ENCODE measurements around the gene COQ2. TPM values are rescaled to one million over a fixed set of nuclear protein-coding genes. Genes with fewer than 3 reads are reported as not detected.

The COQ2 gene
- total and polyA plus RNA-seq, 2 of the 13 experiments (the other 11 are each of a cell fraction or from before 2014, with no cell fraction given) = 10.1 to 17.3 TPM

GRCh38 chr4:83284193-83285054 lies at the start of gene COQ2 (continued):
- TF ChIP-seq ELF1 (CRISPR knock-in tag; IDR thresholded peaks at IDR 0.05) = no peak
- 0 out of 2 replicates have a peak, but pooled peaks have one; percentile 38 for TF ChIP-seq PAWR (CRISPR knock-in tag; IDR thresholded peaks at IDR 0.05; ENCODE audit: borderline replicate concordance)
- 0 out of 2 replicates have a peak, but pooled peaks have one; percentile 22 for TF ChIP-seq BCL6 (CRISPR knock-in tag; IDR thresholded peaks at IDR 0.05)
- peak; percentile 69; the same call in 1 of the 2 replicates for TF ChIP-seq HINFP (CRISPR knock-in tag; IDR thresholded peaks at IDR 0.05; ENCODE audit: low read depth)
- TF ChIP-seq RFX1 (IDR thresholded peaks at IDR 0.05) = no peak
- no peak for TF ChIP-seq ZNF354B (CRISPR knock-in tag; IDR thresholded peaks at IDR 0.05)
- no peak for TF ChIP-seq CSRNP2 (CRISPR knock-in tag; conservative IDR thresholded peaks at IDR 0.05; ENCODE audit: low read depth)
- TF ChIP-seq ZNF280D (CRISPR knock-in tag; IDR thresholded peaks at IDR 0.05) = no peak
- TF ChIP-seq ZFP82 (CRISPR knock-in tag; IDR thresholded peaks at IDR 0.05; ENCODE audit: borderline replicate concordance) = no peak
- TF ChIP-seq ZNF513 (CRISPR knock-in tag; conservative IDR thresholded peaks at IDR 0.05) = 0 out of 2 replicates have a peak, but pooled peaks have one; percentile 72
- TF ChIP-seq ZNF512B (CRISPR knock-in tag; IDR thresholded peaks at IDR 0.05; ENCODE audit: borderline replicate concordance) = peak; percentile 16; the same call in 1 of the 2 replicates
- no peak for TF ChIP-seq PRDM4 (CRISPR knock-in tag; IDR thresholded peaks at IDR 0.05; ENCODE audit: borderline replicate concordance)
- TF ChIP-seq NR2C2 (CRISPR knock-in tag; IDR thresholded peaks at IDR 0.05; ENCODE audit: borderline replicate concordance) = peak; percentile 68

All from HepG2 (cell line).